Raji (cell line): Measurements from ENCODE around the gene COLEC11.

Source experiments
- POLR2A ChIP-seq: IDR thresholded peaks from 2 replicates; pipeline ENCODE4 v1.6.1; 2011; ENCODE audit warnings: low read depth, low read length, control low read depth; ENCODE audit not compliant: insufficient read depth

Gene COLEC11

GRCh38 chr2:3664118-3664517 is 69.2 kb downstream of the COLEC11 start:
- TF ChIP-seq POLR2A, result no peak

DNA sequence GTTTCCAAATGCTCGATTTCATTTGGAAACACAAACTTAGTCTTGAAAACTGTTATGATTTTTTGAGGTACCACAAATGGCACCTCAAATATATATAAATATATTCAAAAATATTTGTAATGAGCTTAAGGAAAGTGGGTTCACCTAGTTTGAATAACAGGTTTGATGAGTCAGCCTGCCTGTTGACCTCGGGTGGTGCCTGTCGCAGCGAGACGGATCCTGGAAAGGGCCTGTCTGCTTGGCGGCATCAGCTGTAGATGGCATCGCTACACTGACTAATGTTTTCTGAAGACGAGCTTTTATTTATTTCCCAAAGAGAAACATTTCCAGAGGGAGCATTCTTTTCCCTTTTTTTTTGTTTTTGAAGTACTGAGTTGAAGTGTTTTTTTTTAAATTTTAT is 70.0 kb downstream of the COLEC11 start:
- no peak for TF ChIP-seq POLR2A

- no peak for TF ChIP-seq POLR2A
These were observed 71.1 kb downstream of the COLEC11 start for GRCh38 chr2:3665886-3666612.

- no peak for TF ChIP-seq POLR2A
These were observed 71.7 kb downstream of the COLEC11 start for GRCh38 chr2:3666613-3666975.

DNA sequence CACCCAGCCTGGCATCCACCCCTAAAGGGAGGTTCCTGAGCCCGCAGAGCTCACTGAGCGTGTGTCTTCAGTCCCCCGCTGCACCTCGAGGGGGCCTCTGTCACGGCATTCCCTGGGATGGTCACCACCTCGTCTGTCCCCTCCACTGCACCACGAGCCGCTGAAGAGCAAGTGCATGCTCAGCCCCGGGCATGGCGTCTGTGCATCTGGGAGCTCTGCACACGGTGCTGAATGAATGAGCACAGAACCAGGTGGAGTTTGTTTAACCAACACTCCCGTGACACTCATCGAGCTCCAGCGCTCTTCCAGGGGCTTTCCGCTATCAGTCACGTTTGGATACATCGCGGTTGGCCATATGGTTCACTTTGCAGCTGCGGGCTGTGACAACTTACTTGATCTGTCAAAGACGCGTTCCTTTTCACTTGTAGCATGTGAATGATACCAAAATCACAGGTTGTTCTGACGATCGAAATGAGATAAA is 72.3 kb downstream of the COLEC11 start:
- TF ChIP-seq POLR2A, result no peak

GRCh38 chr2:3669656-3670055 is 74.7 kb downstream of the COLEC11 start:
- no peak for TF ChIP-seq POLR2A

DNA sequence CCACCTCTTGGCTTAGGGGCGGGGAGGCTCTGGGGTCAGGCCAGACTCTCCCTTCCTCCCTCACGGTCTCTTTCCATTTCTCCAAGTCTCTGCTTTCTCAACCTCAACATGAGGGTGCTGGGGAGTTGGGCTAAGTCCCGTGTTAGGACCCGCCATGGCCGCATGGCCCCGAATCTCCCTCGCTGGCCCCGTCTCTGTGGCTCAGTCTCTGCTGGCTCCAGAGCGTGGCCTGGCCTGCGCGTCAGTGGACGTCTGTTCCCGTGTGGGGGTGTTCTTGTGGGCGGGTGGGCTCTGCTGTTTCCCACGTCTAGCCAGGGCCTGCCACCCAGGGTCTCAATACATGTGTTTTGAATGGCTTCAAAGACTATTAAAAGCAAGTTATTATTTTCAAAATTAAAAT is 75.5 kb downstream of the COLEC11 start:
- TF ChIP-seq POLR2A, result no peak

GRCh38 chr2:3670941-3671340 is 76.0 kb downstream of the COLEC11 start:
- no peak for TF ChIP-seq POLR2A

DNA sequence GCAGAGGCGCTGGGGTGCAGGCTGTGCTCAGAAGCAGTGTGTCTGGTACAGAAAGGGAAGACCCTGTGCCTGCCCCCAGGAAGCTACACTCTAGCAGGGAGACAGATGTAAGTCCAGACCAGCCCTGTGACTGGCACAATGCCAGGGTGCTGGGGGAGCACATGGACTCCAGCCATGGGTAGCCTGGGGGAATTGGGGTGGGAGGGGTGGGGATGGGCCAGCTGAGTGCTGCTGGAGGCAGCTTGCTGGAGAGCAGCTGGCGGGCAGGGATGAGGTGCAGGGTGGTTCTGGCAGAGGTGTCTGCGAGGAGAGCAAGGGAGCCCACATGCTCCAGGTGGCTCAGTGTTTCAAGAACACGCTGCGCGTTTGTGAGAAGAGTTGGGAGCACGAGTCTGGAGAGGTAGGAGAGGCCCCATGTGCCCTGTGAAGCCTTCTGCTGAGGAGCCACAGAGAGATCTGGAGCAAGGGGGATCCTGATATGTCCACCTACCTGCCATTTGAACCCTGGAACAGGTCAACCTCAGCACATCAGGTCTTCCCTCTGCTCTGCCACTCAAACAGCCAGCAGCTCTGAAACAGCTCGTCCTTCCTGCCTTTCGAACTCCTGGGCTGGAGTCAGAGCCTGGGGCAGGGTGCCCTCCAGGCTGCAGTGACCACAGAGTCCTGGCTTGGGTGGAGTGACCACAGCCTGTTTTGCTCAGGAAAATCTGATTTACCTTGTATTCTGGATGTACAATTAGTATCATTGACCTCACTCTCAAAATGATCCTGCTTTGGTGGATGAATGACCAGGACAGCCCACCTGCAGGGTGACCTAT is 78.2 kb downstream of the COLEC11 start:
- TF ChIP-seq POLR2A, result no peak

- no peak for TF ChIP-seq POLR2A
These were observed 79.3 kb downstream of the COLEC11 start for GRCh38 chr2:3674066-3674845.

GRCh38 chr2:3675687-3676086 is 80.8 kb downstream of the COLEC11 start:
- TF ChIP-seq POLR2A, result no peak

- TF ChIP-seq POLR2A, result no peak
These were observed 82.5 kb downstream of the COLEC11 start for GRCh38 chr2:3677436-3677835.

DNA sequence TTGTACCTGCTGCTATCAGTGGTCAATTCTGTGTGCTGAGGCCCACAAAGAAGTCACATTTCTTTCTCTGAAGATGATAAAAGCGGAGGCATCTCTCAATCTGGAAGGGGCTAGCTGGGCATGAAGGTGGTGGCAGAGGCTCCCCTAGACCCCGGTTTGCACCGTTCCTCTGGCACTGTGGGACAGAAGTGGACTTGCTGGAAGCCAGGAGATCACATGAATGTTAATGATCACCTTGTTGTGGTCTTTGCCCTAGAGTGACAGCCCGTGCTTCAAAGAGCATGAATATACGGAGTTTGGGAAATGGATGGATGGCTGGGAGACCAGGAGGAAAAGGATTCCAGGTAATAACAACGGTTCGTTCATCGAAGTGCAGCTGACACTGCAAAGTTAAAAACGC is 83.3 kb downstream of the COLEC11 start:
- TF ChIP-seq POLR2A, result no peak

DNA sequence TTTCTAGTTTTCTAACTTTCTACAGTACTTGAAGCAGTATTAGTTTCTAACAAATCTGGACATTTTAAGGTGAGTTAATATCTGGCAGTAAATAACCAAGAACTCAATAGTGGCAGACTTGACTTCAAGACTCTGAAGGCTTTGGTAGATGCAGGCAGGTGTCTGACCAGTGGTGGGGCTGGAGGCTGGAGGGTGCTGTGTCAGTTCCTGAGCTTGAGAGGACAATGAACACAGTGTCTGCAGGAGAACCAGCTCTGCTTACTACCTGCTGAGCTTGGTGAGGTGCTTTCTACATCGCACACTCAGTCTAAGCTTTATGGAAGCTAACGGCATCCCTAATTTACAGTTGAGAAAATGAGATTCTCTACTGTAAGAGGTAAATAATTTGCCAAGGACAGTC is 84.3 kb downstream of the COLEC11 start:
- no peak for TF ChIP-seq POLR2A

GRCh38 chr2:3679616-3680393 is 84.9 kb downstream of the COLEC11 start:
- TF ChIP-seq POLR2A, result no peak
